GM12878 (cell line): ENCODE measurements around the gene TMEM39B. TPM values are rescaled to one million over a fixed set of nuclear protein-coding genes. Genes with fewer than 3 reads are reported as not detected.

ENCODE experiments used
- ATAC-seq: fragments of 200-7000 bp; cut with Tn5 transposase; 3 replicates; pipeline ENCODE4 v1.9.1; 2020; ENCODE audit warnings: mild to moderate bottlenecking, moderate library complexity
- BruUV-seq: library from RNA; stranded (reverse); fragments of 400-500 nt; replicated peaks from 2 replicates; lab custom pipeline; 2021; lab: Mats Ljungman, UMichigan
- CTCF ChIA-PET: fragments of 300-600 bp; sonication (Branson Sonifier 250); formaldehyde crosslinking; extraction: SDS; loops from one replicate; lab custom pipeline; 2021; ENCODE audit warnings: inconsistent platforms; lab: Yijun Ruan, JAX
- POLR2A ChIA-PET: fragments of 350-600 bp; formaldehyde crosslinking; extraction: SDS; loops from one replicate; lab custom pipeline; 2021; ENCODE audit warnings: inconsistent platforms; lab: Charles Lee
- RAD21 ChIA-PET: fragments of 300-600 bp; sonication (Branson Sonifier 250); formaldehyde crosslinking; loops from one replicate; lab custom pipeline; 2023; ENCODE audit warnings: antibody characterized with exemption; ENCODE audit not compliant: unreplicated experiment; lab: Charles Lee
- SMC1A ChIA-PET: fragments of 300-600 bp; sonication (Branson Sonifier 250); formaldehyde crosslinking; loops from one replicate; lab custom pipeline; 2023; ENCODE audit not compliant: unreplicated experiment, uncharacterized antibody; lab: Charles Lee
- DNase-seq: peaks from one replicate; pipeline ENCODE4 v3.0.0-alpha.2; 2011; ENCODE audit warnings: low read depth, low spot score
- FAIRE-seq: peaks from 3 replicates; lab custom pipeline; 2011; peaks lifted over from hg19 to GRCh38; lab: Jason Lieb, UNC
- H2AFZ ChIP-seq: 2 replicates; pipeline ENCODE4 v1.6.0; 2011; ENCODE audit warnings: low read depth, low read length, control low read depth; ENCODE audit not compliant: control insufficient read depth
- H3K27ac ChIP-seq: 2 replicates; pipeline ENCODE4 v1.5.1; 2011; ENCODE audit warnings: control low read depth; ENCODE audit not compliant: control insufficient read depth, insufficient read depth
- H3K27me3 ChIP-seq, 2 experiments: replicated peaks in 1 of 2; 2 replicates each; pipeline versions ENCODE4 v1.6.0 to v1.6.1; 2011; ENCODE audit warnings: low read length in 1 of 2; ENCODE audit not compliant: control insufficient read depth in 2 of 2, insufficient read depth in 2 of 2
- H3K36me3 ChIP-seq, 2 experiments: 2 replicates each; pipeline ENCODE4 v1.5.1; 2011; ENCODE audit warnings: low read length in 1 of 2; ENCODE audit not compliant: control insufficient read depth in 2 of 2, insufficient read depth in 2 of 2
- H3K4me1 ChIP-seq: 2 replicates; pipeline ENCODE4 v1.6.1; 2011; ENCODE audit warnings: mild to moderate bottlenecking, low read length, moderate library complexity, mixed read lengths; ENCODE audit not compliant: control insufficient read depth, insufficient read depth
- H3K4me2 ChIP-seq: 2 replicates; pipeline ENCODE4 v1.6.0; 2011; ENCODE audit warnings: control low read depth; ENCODE audit not compliant: control insufficient read depth, insufficient read depth
- H3K4me3 ChIP-seq: fragments of 200-600 bp; sonication (generic); 2 replicates; pipeline ENCODE4 v1.5.1; 2016
- H3K79me2 ChIP-seq: 2 replicates; pipeline ENCODE4 v1.6.0; 2011; ENCODE audit warnings: low read length; ENCODE audit not compliant: control insufficient read depth, insufficient read depth
- H3K9ac ChIP-seq: 2 replicates; pipeline ENCODE4 v1.8.0; 2011; ENCODE audit warnings: low read length, control low read depth, mixed read lengths; ENCODE audit not compliant: control insufficient read depth, insufficient read depth
- H3K9me3 ChIP-seq: replicated peaks from 3 replicates; pipeline ENCODE4 v1.5.1; 2011; ENCODE audit warnings: mild to moderate bottlenecking, low read length; ENCODE audit not compliant: control insufficient read depth, insufficient read depth
- H4K20me1 ChIP-seq: 2 replicates; pipeline ENCODE4 v1.6.0; 2011; ENCODE audit not compliant: control insufficient read depth, insufficient read depth
- DPF2 ChIP-seq: fragments of 450-650 bp; IDR thresholded peaks from 2 replicates; pipeline ENCODE4 v1.6.1; 2017; ENCODE audit warnings: mild to moderate bottlenecking
- HDGF ChIP-seq: fragments of 450-650 bp; IDR thresholded peaks from 2 replicates; pipeline ENCODE4 v1.6.1; 2016; ENCODE audit warnings: antibody characterized with exemption
- RFX5 ChIP-seq: IDR thresholded peaks from 2 replicates; pipeline ENCODE4 v1.6.1; 2011; ENCODE audit warnings: low read depth, low read length, improper control_type of control experiment
- TCF12 ChIP-seq: IDR thresholded peaks from 2 replicates; pipeline ENCODE4 v1.6.1; 2011; ENCODE audit warnings: low read depth, mild to moderate bottlenecking, low read length
- WGBS: methylation state at CpG from one replicate; pipeline ENCODE4 v1.1.6; 2016; ENCODE audit warnings: low lambda C conversion rate; ENCODE audit not compliant: insufficient replicate concordance, insufficient coverage; ENCODE audit errors: missing lambda C conversion rate; 5-methylcytosine and 5-hydroxymethylcytosine counted together
- in situ Hi-C: fragments of 300-500 bp; cut with MboI; formaldehyde crosslinking; loops from 9 replicates; pipeline ENCODE4 v1.14.3; 2018; ENCODE audit warnings: mixed read lengths
- intact Hi-C: fragments of 100-400 bp; cut with micrococcal nuclease; formaldehyde crosslinking; loops from one replicate; pipeline ENCODE4 v1.14.2; 2022; ENCODE audit not compliant: unreplicated experiment
- polyA plus RNA-seq, 11 experiments: library from polyadenylated mRNA; depleted of rRNA in 4 of 11; unstranded in 6 of 11; stranded (reverse) in 5 of 11; fragments of >200 nt; fragmentation: Nextera tagmentation in 4 of 11; fragmentation: Illumina TruSeq in 1 of 11; extraction: Ambion mirVana in 4 of 11; extraction: Trizol in 1 of 11; gene quantifications; 1 replicate in 1 of 11; 2 replicates in 10 of 11; pipeline versions ENCODE4 v1.2.1 to v1.2.3, GENCODE V29; 2011 to 2016; ENCODE audit warnings: inconsistent platforms in 2 of 11, missing spikeins in 2 of 11, low read depth in 1 of 11
- total RNA-seq, 4 experiments: library from RNA; depleted of rRNA in 3 of 4; stranded (reverse); fragments of >200 nt in 3 of 4; fragmentation: Illumina TruSeq in 1 of 4; extraction: Trizol in 1 of 4; gene quantifications; 2 replicates each; pipeline versions ENCODE4 v1.2.1 to v1.2.3, GENCODE V29; 2013 to 2021

TMEM39B gene
- total and polyA plus RNA-seq, 10 of the 15 experiments (the other 5 are each of a cell fraction or from before 2014, with no cell fraction given), result 2.3 to 27.2 (median 12.3) TPM

DNA sequence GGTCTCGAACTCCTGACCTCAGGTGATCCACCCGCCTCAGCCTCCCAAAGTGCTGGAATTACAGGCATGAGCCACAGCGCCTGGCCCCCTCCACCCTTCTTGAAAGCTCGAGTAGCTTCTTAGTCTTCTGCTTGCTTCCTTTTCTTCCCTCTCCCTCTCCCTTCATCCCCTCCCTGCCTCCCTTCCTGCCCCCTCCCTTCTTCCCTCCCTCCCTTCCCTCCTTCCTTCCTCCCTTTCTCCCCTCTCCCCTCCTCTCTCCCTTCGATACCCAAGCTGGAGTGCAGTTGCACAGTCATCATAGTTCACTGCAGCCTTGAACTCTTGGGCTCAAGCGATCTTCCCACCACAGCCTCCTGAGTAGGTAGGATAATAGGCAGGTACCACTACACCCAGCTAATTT is 47.2 kb upstream of the TMEM39B start:
- intact Hi-C loops, result no loop called here
- H3K4me2 ChIP-seq, result no peak overlapping the region
- H3K27me3 ChIP-seq, result no peaks in the 10 kb centered on the region
- peaks cover 33% of the 10 kb centered on the region for H3K4me1 ChIP-seq
- H3K9me3 ChIP-seq, result no peaks in the 10 kb centered on the region; the same call in 2 of the 3 replicates
- ChIA-PET CTCF (interaction anchor here (1.1 kb wide), 1 partner anchor 9 kb away, joined by 6 read pairs; no protein-coding TSS in a partner anchor), RAD21 (interaction anchor here (0.5 kb wide), 1 partner anchor 82 kb away, joined by 3 read pairs; the partner anchor contains the start of gene KPNA6), POLR2A (interaction anchor here (0.6 to 5.1 kb wide), 2 partner anchors 11 to 96 kb away, joined by 3 to 25 read pairs; partner anchors contain the start of gene KHDRBS1), SMC1A (interaction anchor here (1.0 to 1.5 kb wide), 3 partner anchors 9 to 46 kb away, joined by 3 read pairs; no protein-coding TSS in a partner anchor)
- H2AFZ ChIP-seq, result no peak overlapping the region
- peaks cover 89% of the 10 kb centered on the region for H3K79me2 ChIP-seq
- H3K9ac ChIP-seq, result no peak overlapping the region
- no peak overlapping the region for H3K4me3 ChIP-seq
- no TSS peak for BruUV-seq
- FAIRE-seq (no peak), ATAC-seq (no peak), DNase-seq (no peak)
- in situ Hi-C loops, result no loop called here
- peaks cover 5 to 26% of the 10 kb centered on the region in 2 experiments for H3K36me3 ChIP-seq
- peaks cover 2% of the 10 kb centered on the region; the same call in 1 of the 2 replicates for H4K20me1 ChIP-seq
- WGBS, result 96% methylated on average over 5 of the region's 6 CpGs
- H3K27ac ChIP-seq, result no peak overlapping the region
- TF ChIP-seq RFX5 (no peak), HDGF (0 out of 2 replicates have a peak, but pooled peaks have one; percentile 20)

DNA sequence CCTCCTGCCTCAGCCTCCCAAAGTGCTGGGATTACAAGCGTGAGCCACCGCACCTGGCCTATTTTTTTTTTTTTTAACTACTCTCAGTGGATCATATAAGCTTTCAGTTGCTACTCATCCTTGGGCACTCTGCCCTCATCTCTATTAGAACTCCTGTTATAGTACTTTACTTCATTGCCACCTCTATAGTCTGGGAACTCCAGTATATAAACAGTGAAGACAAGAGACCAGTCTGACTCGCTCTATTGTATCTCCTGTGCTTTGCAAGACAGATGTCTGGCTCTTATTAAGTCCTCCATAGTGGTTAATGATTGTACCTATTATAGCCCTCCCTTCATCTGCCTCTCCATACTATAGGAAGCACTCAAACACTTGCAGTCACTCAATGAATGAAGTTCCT is 44.0 kb upstream of the TMEM39B start:
- no peak for ATAC-seq
- no peak overlapping the region for H3K9ac ChIP-seq
- H4K20me1 ChIP-seq, result peaks cover 5% of the 10 kb centered on the region; the same call in 1 of the 2 replicates
- ChIA-PET SMC1A (no interaction called here), POLR2A (interaction anchor here (0.5 kb wide), 1 partner anchor 24 kb away, joined by 5 read pairs; no protein-coding TSS in a partner anchor), CTCF (no interaction called here), RAD21 (no interaction called here)
- WGBS, result 85% methylated on average over 3 of the region's 3 CpGs
- in situ Hi-C loops, result no loop called here
- H2AFZ ChIP-seq, result no peak overlapping the region
- no peak overlapping the region for H3K4me3 ChIP-seq
- H3K9me3 ChIP-seq, result no peaks in the 10 kb centered on the region
- H3K27ac ChIP-seq, result no peak overlapping the region
- no peak overlapping the region for H3K4me2 ChIP-seq
- H3K36me3 ChIP-seq, result peaks cover 11 to 38% of the 10 kb centered on the region in 2 experiments
- TF ChIP-seq TCF12 (no peak), DPF2 (no peak)
- TF ChIP-seq, all 136 proteins: peak for 0
- no TSS peak for BruUV-seq
- peaks cover 14% of the 10 kb centered on the region for H3K4me1 ChIP-seq
- DNase-seq (no peak), FAIRE-seq (no peak)
- no peaks in the 10 kb centered on the region for H3K27me3 ChIP-seq
- intact Hi-C loops, result no loop called here
- H3K79me2 ChIP-seq, result peaks cover 84% of the 10 kb centered on the region
